HepG2 (cell line): ENCODE measurements around the gene PPP4R2. TPM values are rescaled to one million over a fixed set of nuclear protein-coding genes. Genes with fewer than 3 reads are reported as not detected.

Source experiments
- ATAD3A ChIP-seq: sonication (generic); formaldehyde crosslinking; IDR thresholded peaks from 2 replicates; pipeline ENCODE4 v1.4.0; 2020; ENCODE audit warnings: missing genetic modification reagents
- FLYWCH1 ChIP-seq: sonication (generic); formaldehyde crosslinking; IDR thresholded peaks from 2 replicates; pipeline ENCODE4 v1.8.1; 2023; ENCODE audit warnings: mild to moderate bottlenecking, missing genetic modification reagents
- GABPA ChIP-seq, 2 experiments: IDR thresholded peaks; 2 replicates each; pipeline ENCODE4 v1.6.1; 2011 to 2016; ENCODE audit warnings: low read depth in 2 of 2, low read length in 1 of 2, missing biosample characterization in 1 of 2, missing genetic modification characterization in 1 of 2
- HDAC6 ChIP-seq: fragments of 200-600 bp; sonication (generic); IDR thresholded peaks from 2 replicates; pipeline ENCODE4 v1.7.0; 2017; ENCODE audit warnings: mild to moderate bottlenecking, antibody characterized with exemption, low read length, low read depth
- HNRNPLL ChIP-seq: fragments of 200-400 bp; formaldehyde crosslinking; IDR thresholded peaks from 2 replicates; pipeline ENCODE4 v1.6.1; 2017; ENCODE audit warnings: mild to moderate bottlenecking, low read depth, low read length; ENCODE audit not compliant: poor library complexity, severe bottlenecking
- RXRA ChIP-seq: sonication (generic); formaldehyde crosslinking; IDR thresholded peaks from 2 replicates; pipeline ENCODE4 v1.5.1; 2020; ENCODE audit warnings: missing genetic modification reagents
- SP140L ChIP-seq: sonication (generic); formaldehyde crosslinking; IDR thresholded peaks from 2 replicates; pipeline ENCODE4 v1.4.0; 2020; ENCODE audit warnings: missing genetic modification reagents, borderline replicate concordance
- UBTF ChIP-seq: sonication (generic); formaldehyde crosslinking; IDR thresholded peaks from 2 replicates; pipeline ENCODE4 v1.4.0; 2020; ENCODE audit warnings: mild to moderate bottlenecking, missing genetic modification reagents
- XRCC5 ChIP-seq: fragments of 200-400 bp; formaldehyde crosslinking; optimal IDR thresholded peaks from 2 replicates; pipeline ENCODE3; 2017; ENCODE audit warnings: mild to moderate bottlenecking, low read length
- ZBTB42 ChIP-seq: sonication (generic); formaldehyde crosslinking; IDR thresholded peaks from 2 replicates; pipeline ENCODE4 v1.5.0; 2020; ENCODE audit warnings: mild to moderate bottlenecking, missing genetic modification reagents
- ZNF329 ChIP-seq: sonication (generic); formaldehyde crosslinking; IDR thresholded peaks from 2 replicates; pipeline ENCODE4 v1.9.0; 2021; ENCODE audit warnings: low read depth, mild to moderate bottlenecking, missing genetic modification reagents
- ZNF816 ChIP-seq: sonication (generic); formaldehyde crosslinking; IDR thresholded peaks from 2 replicates; pipeline ENCODE4 v1.8.0; 2022; ENCODE audit warnings: missing genetic modification reagents, mild to moderate bottlenecking, borderline replicate concordance
- polyA plus RNA-seq, 8 experiments: library from polyadenylated mRNA; depleted of rRNA in 3 of 8; stranded (reverse) in 7 of 8; unstranded in 1 of 8; fragments of >200 nt; fragmentation: Illumina TruSeq in 4 of 8; extraction: Trizol in 4 of 8; gene quantifications; 2 replicates each; pipeline versions ENCODE4 v1.2.1 to v1.2.3, GENCODE V29; 2011 to 2016; ENCODE audit warnings: low read depth in 4 of 8, missing spikeins in 1 of 8, mixed read lengths in 1 of 8; ENCODE audit not compliant: insufficient read depth in 1 of 8
- total RNA-seq, 5 experiments: library from RNA; depleted of rRNA; stranded (reverse); fragments of >200 nt; fragmentation: Illumina TruSeq; extraction: Trizol; gene quantifications; 2 replicates each; pipeline ENCODE4 v1.2.3, GENCODE V29; 2016; ENCODE audit warnings: low read depth in 1 of 5
- TF ChIP-seq, protein P1 (sequence below): sonication (generic); formaldehyde crosslinking; IDR thresholded peaks from 2 replicates; pipeline ENCODE4 v1.8.1; 2023; ENCODE audit warnings: mild to moderate bottlenecking, inconsistent platforms, moderate library complexity, missing genetic modification reagents, borderline replicate concordance
- TF ChIP-seq, protein P2 (sequence below): sonication (generic); formaldehyde crosslinking; conservative IDR thresholded peaks from 2 replicates; pipeline ENCODE4 v1.4.0; 2020; ENCODE audit warnings: mild to moderate bottlenecking, missing genetic modification reagents, moderate library complexity
- TF ChIP-seq, protein P3 (sequence below): sonication (generic); formaldehyde crosslinking; IDR thresholded peaks from 2 replicates; pipeline ENCODE4 v1.5.1; 2020; ENCODE audit warnings: missing genetic modification reagents, mild to moderate bottlenecking, borderline replicate concordance
- TF ChIP-seq, protein P4 (sequence below): sonication (generic); formaldehyde crosslinking; IDR thresholded peaks from 2 replicates; pipeline ENCODE4 v1.5.1; 2020; ENCODE audit warnings: mild to moderate bottlenecking, missing genetic modification reagents, moderate library complexity

The PPP4R2 gene
- total and polyA plus RNA-seq, 2 of the 13 experiments (the other 11 are each of a cell fraction or from before 2014, with no cell fraction given), result 22.3 to 161 TPM

DNA sequence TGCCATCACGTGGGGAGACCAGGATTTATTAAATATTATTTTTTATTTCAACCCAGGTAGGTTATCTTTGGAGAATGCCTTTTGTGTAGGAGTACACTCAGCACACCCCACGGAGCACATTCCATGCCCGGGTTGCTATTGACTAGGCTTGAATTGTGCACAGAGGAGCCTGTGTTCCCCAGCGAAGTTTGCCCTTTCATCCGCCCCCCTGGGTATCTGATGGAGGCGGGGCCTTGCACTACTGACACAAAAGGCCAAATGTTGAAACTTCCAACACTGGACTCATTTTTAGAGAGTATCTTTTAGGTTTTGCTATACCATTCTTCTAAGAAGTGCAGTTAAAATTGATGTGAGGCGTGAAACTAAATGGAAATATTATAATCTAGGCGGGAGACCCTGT is 39.3 kb upstream of the PPP4R2 start (continued):
- TF ChIP-seq, protein P1, sequence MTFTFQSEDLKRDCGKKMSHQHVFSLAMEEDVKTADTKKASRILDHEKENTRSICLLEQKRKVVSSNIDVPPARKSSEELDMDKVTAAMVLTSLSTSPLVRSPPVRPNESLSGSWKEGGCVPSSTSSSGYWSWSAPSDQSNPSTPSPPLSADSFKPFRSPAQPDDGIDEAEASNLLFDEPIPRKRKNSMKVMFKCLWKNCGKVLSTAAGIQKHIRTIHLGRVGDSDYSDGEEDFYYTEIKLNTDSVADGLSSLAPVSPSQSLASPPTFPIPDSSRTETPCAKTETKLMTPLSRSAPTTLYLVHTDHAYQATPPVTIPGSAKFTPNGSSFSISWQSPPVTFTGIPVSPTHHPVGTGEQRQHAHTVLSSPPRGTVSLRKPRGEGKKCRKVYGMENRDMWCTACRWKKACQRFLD (CRISPR knock-in tag), result no peak
- TF ChIP-seq ZNF329 (no peak), ZNF816 (CRISPR knock-in tag) (no peak), RXRA (peak; percentile 69; the same call in 1 of the 2 replicates), FLYWCH1 (CRISPR knock-in tag) (no peak), ZBTB42 (no peak), ATAD3A (CRISPR knock-in tag) (no peak), UBTF (CRISPR knock-in tag) (0 out of 2 replicates have a peak, but pooled peaks have one; percentile 27), HNRNPLL (no peak), SP140L (CRISPR knock-in tag) (no peak), HDAC6 (no peak), GABPA (IDR thresholded peaks at IDR 0.05; ENCODE audit: low read depth, low read length) (no peak), GABPA (CRISPR knock-in tag; IDR thresholded peaks at IDR 0.05; ENCODE audit: low read depth) (no peak), XRCC5 (peak; percentile 37)
- TF ChIP-seq, protein P2, sequence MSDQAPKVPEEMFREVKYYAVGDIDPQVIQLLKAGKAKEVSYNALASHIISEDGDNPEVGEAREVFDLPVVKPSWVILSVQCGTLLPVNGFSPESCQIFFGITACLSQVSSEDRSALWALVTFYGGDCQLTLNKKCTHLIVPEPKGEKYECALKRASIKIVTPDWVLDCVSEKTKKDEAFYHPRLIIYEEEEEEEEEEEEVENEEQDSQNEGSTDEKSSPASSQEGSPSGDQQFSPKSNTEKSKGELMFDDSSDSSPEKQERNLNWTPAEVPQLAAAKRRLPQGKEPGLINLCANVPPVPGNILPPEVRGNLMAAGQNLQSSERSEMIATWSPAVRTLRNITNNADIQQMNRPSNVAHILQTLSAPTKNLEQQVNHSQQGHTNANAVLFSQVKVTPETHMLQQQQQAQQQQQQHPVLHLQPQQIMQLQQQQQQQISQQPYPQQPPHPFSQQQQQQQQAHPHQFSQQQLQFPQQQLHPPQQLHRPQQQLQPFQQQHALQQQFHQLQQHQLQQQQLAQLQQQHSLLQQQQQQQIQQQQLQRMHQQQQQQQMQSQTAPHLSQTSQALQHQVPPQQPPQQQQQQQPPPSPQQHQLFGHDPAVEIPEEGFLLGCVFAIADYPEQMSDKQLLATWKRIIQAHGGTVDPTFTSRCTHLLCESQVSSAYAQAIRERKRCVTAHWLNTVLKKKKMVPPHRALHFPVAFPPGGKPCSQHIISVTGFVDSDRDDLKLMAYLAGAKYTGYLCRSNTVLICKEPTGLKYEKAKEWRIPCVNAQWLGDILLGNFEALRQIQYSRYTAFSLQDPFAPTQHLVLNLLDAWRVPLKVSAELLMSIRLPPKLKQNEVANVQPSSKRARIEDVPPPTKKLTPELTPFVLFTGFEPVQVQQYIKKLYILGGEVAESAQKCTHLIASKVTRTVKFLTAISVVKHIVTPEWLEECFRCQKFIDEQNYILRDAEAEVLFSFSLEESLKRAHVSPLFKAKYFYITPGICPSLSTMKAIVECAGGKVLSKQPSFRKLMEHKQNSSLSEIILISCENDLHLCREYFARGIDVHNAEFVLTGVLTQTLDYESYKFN (CRISPR knock-in tag), result peak; percentile 94
- TF ChIP-seq, protein P3, sequence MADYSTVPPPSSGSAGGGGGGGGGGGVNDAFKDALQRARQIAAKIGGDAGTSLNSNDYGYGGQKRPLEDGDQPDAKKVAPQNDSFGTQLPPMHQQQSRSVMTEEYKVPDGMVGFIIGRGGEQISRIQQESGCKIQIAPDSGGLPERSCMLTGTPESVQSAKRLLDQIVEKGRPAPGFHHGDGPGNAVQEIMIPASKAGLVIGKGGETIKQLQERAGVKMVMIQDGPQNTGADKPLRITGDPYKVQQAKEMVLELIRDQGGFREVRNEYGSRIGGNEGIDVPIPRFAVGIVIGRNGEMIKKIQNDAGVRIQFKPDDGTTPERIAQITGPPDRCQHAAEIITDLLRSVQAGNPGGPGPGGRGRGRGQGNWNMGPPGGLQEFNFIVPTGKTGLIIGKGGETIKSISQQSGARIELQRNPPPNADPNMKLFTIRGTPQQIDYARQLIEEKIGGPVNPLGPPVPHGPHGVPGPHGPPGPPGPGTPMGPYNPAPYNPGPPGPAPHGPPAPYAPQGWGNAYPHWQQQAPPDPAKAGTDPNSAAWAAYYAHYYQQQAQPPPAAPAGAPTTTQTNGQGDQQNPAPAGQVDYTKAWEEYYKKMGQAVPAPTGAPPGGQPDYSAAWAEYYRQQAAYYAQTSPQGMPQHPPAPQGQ (CRISPR knock-in tag), result no peak
- TF ChIP-seq, protein P4, sequence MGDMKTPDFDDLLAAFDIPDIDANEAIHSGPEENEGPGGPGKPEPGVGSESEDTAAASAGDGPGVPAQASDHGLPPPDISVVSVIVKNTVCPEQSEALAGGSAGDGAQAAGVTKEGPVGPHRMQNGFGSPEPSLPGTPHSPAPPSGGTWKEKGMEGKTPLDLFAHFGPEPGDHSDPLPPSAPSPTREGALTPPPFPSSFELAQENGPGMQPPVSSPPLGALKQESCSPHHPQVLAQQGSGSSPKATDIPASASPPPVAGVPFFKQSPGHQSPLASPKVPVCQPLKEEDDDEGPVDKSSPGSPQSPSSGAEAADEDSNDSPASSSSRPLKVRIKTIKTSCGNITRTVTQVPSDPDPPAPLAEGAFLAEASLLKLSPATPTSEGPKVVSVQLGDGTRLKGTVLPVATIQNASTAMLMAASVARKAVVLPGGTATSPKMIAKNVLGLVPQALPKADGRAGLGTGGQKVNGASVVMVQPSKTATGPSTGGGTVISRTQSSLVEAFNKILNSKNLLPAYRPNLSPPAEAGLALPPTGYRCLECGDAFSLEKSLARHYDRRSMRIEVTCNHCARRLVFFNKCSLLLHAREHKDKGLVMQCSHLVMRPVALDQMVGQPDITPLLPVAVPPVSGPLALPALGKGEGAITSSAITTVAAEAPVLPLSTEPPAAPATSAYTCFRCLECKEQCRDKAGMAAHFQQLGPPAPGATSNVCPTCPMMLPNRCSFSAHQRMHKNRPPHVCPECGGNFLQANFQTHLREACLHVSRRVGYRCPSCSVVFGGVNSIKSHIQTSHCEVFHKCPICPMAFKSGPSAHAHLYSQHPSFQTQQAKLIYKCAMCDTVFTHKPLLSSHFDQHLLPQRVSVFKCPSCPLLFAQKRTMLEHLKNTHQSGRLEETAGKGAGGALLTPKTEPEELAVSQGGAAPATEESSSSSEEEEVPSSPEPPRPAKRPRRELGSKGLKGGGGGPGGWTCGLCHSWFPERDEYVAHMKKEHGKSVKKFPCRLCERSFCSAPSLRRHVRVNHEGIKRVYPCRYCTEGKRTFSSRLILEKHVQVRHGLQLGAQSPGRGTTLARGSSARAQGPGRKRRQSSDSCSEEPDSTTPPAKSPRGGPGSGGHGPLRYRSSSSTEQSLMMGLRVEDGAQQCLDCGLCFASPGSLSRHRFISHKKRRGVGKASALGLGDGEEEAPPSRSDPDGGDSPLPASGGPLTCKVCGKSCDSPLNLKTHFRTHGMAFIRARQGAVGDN (CRISPR knock-in tag), result no peak
